Heart right ventricle (tissue), 16 donors: ENCODE results near the gene DDAH1. TPM values are rescaled to one million over a fixed set of nuclear protein-coding genes. Genes with fewer than 3 reads are reported as not detected.
A peak's percentile ranks its signal among the peaks of the same experiment; 100 is the strongest.

ENCODE experiments used
- ATAC-seq, 8 donors: fragments of 200-7000 bp; cut with Tn5 transposase; one replicate each; pipeline ENCODE4 v1.9.1; 2020; ENCODE audit warnings: mild to moderate bottlenecking in 8 of 8, moderate library complexity in 8 of 8, moderate number of reproducible peaks in 1 of 8
- DNase-seq, 2 donors: peaks; one replicate each; pipeline ENCODE4 v3.0.0-alpha.2; 2020
- H3K27ac ChIP-seq, 10 donors: fragments of 200-600 bp; sonication (generic) in 2 of 10; one replicate each; pipeline versions ENCODE4 v1.5.0 to v1.8.0; 2020 to 2022; ENCODE audit warnings: mild to moderate bottlenecking in 3 of 10
- H3K27me3 ChIP-seq, 7 donors: fragments of 200-600 bp; one replicate each; pipeline ENCODE4 v1.8.0; 2021 to 2022; ENCODE audit warnings: mild to moderate bottlenecking in 2 of 7
- H3K36me3 ChIP-seq, 9 donors: fragments of 200-600 bp; sonication (generic) in 1 of 9; one replicate each; pipeline versions ENCODE4 v1.5.0 to v1.8.0; 2020 to 2022; ENCODE audit warnings: mild to moderate bottlenecking in 2 of 9
- H3K4me1 ChIP-seq, 9 donors: fragments of 200-600 bp; sonication (generic) in 1 of 9; one replicate each; pipeline versions ENCODE4 v1.5.0 to v1.8.0; 2020 to 2022; ENCODE audit warnings: mild to moderate bottlenecking in 4 of 9
- H3K4me3 ChIP-seq, 10 donors: fragments of 200-600 bp; sonication (generic) in 2 of 10; one replicate each; pipeline versions ENCODE4 v1.5.0 to v1.8.0; 2020 to 2022; ENCODE audit warnings: mild to moderate bottlenecking in 7 of 10, moderate library complexity in 2 of 10
- H3K9me3 ChIP-seq, 11 donors: fragments of 200-600 bp in 10 of 11; sonication (generic) in 2 of 11; one replicate each; pipeline versions ENCODE4 v1.5.0 to v1.8.0; 2013 to 2022; ENCODE audit warnings: mild to moderate bottlenecking in 2 of 11, control low read depth in 1 of 11, moderate library complexity in 1 of 11
- CTCF ChIP-seq, 9 donors: fragments of 200-600 bp; sonication (generic) in 2 of 9; IDR thresholded peaks; one replicate each; pipeline versions ENCODE4 v1.5.0 to v1.8.0; 2021 to 2022; ENCODE audit warnings: antibody characterized with exemption in 9 of 9, mild to moderate bottlenecking in 5 of 9, moderate library complexity in 1 of 9
- WGBS, 2 donors: extraction: QIAGEN DNeasy Blood & Tissue Kit; methylation state at CpG; one replicate each; pipeline ENCODE4 v1.1.7; 2013; ENCODE audit warnings: inconsistent platforms in 1 of 2; 5-methylcytosine and 5-hydroxymethylcytosine counted together
- intact Hi-C, 10 donors: fragments of 100-400 bp; cut with DNase I; formaldehyde crosslinking; loops; one replicate each; pipeline versions ENCODE4 v1.11.1 to v1.14.2; 2022
- polyA plus RNA-seq, 2 donors: library from polyadenylated mRNA; stranded (reverse); fragments of 200-250 nt; gene quantifications; one replicate each; pipeline ENCODE4 v1.2.3, GENCODE V29; 2013
- total RNA-seq, 10 donors: library from RNA; stranded (reverse); fragmentation: NEBNext Ultra II Directional in 3 of 10; extraction: Animal tissue kit (Norgen Biotek cat#: 25700) in 3 of 10; gene quantifications; one replicate each; pipeline versions ENCODE4 v1.2.1 to v1.2.4, GENCODE V29; 2021 to 2023
- donor health status: Arrhythmogenic right ventricular cardiomyopathy.
- donor health status: ischemic (EF 13 %, LVEDD 7.1; RV severe dilation, severe dysfunction).
- donor health status: healthy with polysubstance abuse.
- donor health status: DM: no; HTN: yes; CAD: no.
- donor health status: DM: no; HTN: no; CAD: no.
- donor health status: ischemic (EF 25% LVEDD 6.9; RV normal size, moderate dysfunction).
- donor health status: ischemic (EF 25% LVEDD 5.7; RV mildly dilated, moderate dysfunction).
- donor health status: healthy.
- donor health status: DM: yes; HTN: yes; CAD: no.
- donor health status: Ischemic cardiomyopathy.
- donor health status: ischemic (EF 35%, LVEDD 5.7; RV mildly dilated, moderate dysfunction).
- donor health status: nonischemic (EF 11% LVEDD 7.7; RV severe dilation, severe dysfunction).
- donor health status: DM: yes; HTN: yes; CAD: no.
- donor health status: PGD.
- donor health status: ischemic (EF 29% LVEDD 5.4; RV normal size, mild dysfunction).
- donor health status: nonischemic (EF 23%, LVEDD 6.1; RV moderate dilation, normal function).

DDAH1 gene
- total and polyA plus RNA-seq, 12 donors, result 2.7 to 29.0 (median 16.6) TPM

- DNase-seq (no peak), ATAC-seq (no peak)
- Histone ChIP-seq H3K4me1 (peaks cover 4 to 36% (median 16%) of the 10 kb centered on the region in 9 donors), H3K27me3 (no peaks in the 10 kb centered on the region), H3K9me3 (no peaks in the 10 kb centered on the region), H3K4me3 (no peak overlapping the region), H3K27ac (peak overlapping the region in 3 of 10 donors; percentile 17 to 87 (median 23)), H3K36me3 (no peaks in the 10 kb centered on the region)
- intact Hi-C loops, result loop anchor here in 1 of 10 donors (5.0 kb wide), 1 partner anchor 298 kb away; no protein-coding TSS in a partner anchor
- no peak for TF ChIP-seq CTCF (IDR thresholded peaks at IDR 0.05)
- WGBS, 2 donors, result 76 to 79% methylated on average over 10 of the region's 10 CpGs
These were observed 185.4 kb downstream of the DDAH1 start for GRCh38 chr1:85279458-85280080.

DNA sequence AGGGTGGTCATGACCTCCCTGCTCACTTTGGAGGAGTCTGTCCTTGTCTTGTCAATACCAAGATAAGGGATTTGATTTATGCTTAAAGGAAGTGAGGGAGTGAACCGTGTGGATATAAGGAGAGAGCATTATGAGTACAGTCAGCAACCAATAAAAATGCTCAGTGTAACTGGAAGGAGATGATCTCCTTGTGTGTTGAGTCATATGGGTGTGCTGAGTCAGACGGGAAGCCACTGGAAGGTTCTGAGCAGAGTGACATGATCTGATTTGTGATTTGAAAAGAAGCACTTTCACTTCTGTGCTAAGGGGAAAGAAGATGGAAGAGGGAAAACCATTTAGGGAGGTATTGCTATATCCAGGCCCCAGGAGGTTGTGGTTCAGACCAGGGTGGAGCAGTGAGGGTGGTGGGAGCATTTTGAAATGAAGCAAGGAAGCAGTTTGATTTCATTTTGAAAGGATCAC is 186.1 kb downstream of the DDAH1 start:
- Histone ChIP-seq H3K27ac (peak overlapping the region in 3 of 10 donors; percentile 17 to 87 (median 23)), H3K9me3 (no peaks in the 10 kb centered on the region), H3K27me3 (no peaks in the 10 kb centered on the region), H3K4me3 (no peak overlapping the region), H3K36me3 (no peaks in the 10 kb centered on the region), H3K4me1 (peaks cover 10 to 43% (median 23%) of the 10 kb centered on the region in 9 donors)
- intact Hi-C loops, result loop anchor here in 1 of 10 donors (5.0 kb wide), 1 partner anchor 298 kb away; no protein-coding TSS in a partner anchor
- ATAC-seq (no peak), DNase-seq (no peak)
- 36 to 38% methylated on average over 2 of the region's 2 CpGs for WGBS, 2 donors
- TF ChIP-seq CTCF (IDR thresholded peaks at IDR 0.05), result no peak

GRCh38 chr1:85277802-85278201 is 187.2 kb downstream of the DDAH1 start:
- ATAC-seq (no peak), DNase-seq (no peak)
- peaks cover 0 to 4% (median 0%) of the 10 kb centered on the region in 9 donors for H3K36me3 ChIP-seq
- intact Hi-C loops, result loop anchor here in 1 of 10 donors (2.0 to 5.0 kb wide), 2 partner anchors 19 to 299 kb away; partner anchors contain the start of gene C1orf52
- H3K27ac ChIP-seq, result peak overlapping the region in 2 of 10 donors; percentile 87 to 97
- peaks cover 12 to 54% (median 31%) of the 10 kb centered on the region in 9 donors for H3K4me1 ChIP-seq
- H3K9me3 ChIP-seq, result no peaks in the 10 kb centered on the region
- TF ChIP-seq CTCF (IDR thresholded peaks at IDR 0.05), result no peak
- 95 to 97% methylated on average over 4 of the region's 4 CpGs for WGBS, 2 donors
- H3K4me3 ChIP-seq, result no peak overlapping the region
- no peaks in the 10 kb centered on the region for H3K27me3 ChIP-seq

DNA sequence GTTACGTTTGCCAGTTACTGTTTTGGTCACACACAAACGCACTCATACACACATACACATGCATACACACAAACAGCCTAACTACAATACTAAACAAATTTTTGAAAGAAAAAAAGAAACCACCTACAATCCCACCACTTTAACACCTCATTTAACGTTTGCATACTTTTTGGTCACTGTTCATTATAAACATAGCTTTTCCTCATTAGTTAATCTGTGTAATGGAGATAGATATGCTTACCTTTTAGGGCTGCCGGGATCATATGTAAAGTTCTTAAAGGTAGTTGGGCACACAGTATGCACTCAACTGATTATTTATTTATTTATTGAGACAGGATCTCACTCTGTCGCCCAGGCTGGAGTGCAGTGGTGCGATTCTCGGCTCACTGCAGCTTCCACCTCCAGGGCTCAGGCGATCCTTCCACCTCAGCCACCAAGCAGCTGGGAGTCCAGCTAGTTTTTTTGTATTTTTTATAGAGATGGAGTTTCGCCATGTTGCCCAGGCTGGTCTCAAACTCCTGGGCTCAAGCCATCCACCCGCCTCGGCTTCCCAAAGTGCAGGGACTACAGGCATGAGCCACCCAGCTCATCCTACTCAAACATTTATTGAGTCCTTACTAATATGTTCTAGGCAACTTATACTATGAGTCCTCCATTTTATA is 187.8 kb downstream of the DDAH1 start:
- no peak for TF ChIP-seq CTCF (IDR thresholded peaks at IDR 0.05)
- Histone ChIP-seq H3K27me3 (no peaks in the 10 kb centered on the region), H3K4me3 (peak overlapping the region in 9 of 10 donors; percentile 78 to 98 (median 91)), H3K4me1 (peaks cover 12 to 60% (median 31%) of the 10 kb centered on the region in 9 donors), H3K27ac (peak overlapping the region; percentile 68 to 99 (median 96)), H3K9me3 (no peaks in the 10 kb centered on the region), H3K36me3 (peaks cover 0 to 11% (median 0%) of the 10 kb centered on the region in 9 donors)
- DNase-seq (no peak), ATAC-seq (no peak)
- 64 to 66% methylated on average over 11 of the region's 11 CpGs for WGBS, 2 donors
- intact Hi-C loops, result loop anchor here in 1 of 10 donors (1.0 to 5.0 kb wide), 3 partner anchors 18 to 300 kb away; partner anchors contain the start of gene C1orf52
